WTC11 (cell line): Measurements from ENCODE around the gene AGBL1. TPM values are rescaled to one million over a fixed set of nuclear protein-coding genes. Genes with fewer than 3 reads are reported as not detected.
A peak's percentile ranks its signal among the peaks of the same experiment; 100 is the strongest.

Experiments
- ATAC-seq: fragments of 200-7000 bp; cut with Tn5 transposase; 2 replicates; pipeline ENCODE4 v1.10.0; 2021; ENCODE audit warnings: mild to moderate bottlenecking, moderate library complexity
- Bru-seq: library from RNA; stranded (reverse); fragments of 400-500 nt; gene quantifications from one replicate; lab custom pipeline; 2021; lab: Mats Ljungman, UMichigan
- CTCF ChIA-PET: fragments of 300-600 bp; sonication (Branson Sonifier 250); formaldehyde crosslinking; loops from one replicate; lab custom pipeline; 2021; ENCODE audit warnings: antibody characterized with exemption; lab: Charles Lee
- POLR2A ChIA-PET: fragments of 350-600 bp; sonication (Branson Sonifier 250); formaldehyde crosslinking; loops from one replicate; lab custom pipeline; 2021; ENCODE audit warnings: antibody characterized with exemption; lab: Charles Lee
- DNase-seq: peaks from one replicate; pipeline ENCODE4 v3.0.0; 2021; ENCODE audit warnings: low spot score
- H3K27ac Mint-ChIP-seq: 2 replicates; pipeline ENCODE4 v1.8.0; 2021; ENCODE audit warnings: mixed read lengths
- H3K27me3 Mint-ChIP-seq: 2 replicates; pipeline ENCODE4 v1.8.0; 2021; ENCODE audit warnings: low read depth, mild to moderate bottlenecking, moderate library complexity, mixed read lengths
- H3K36me3 Mint-ChIP-seq: 2 replicates; pipeline ENCODE4 v1.8.0; 2021; ENCODE audit warnings: mixed read lengths
- H3K4me1 Mint-ChIP-seq: 2 replicates; pipeline ENCODE4 v1.8.0; 2022; ENCODE audit warnings: mixed read lengths
- H3K4me3 Mint-ChIP-seq: 2 replicates; pipeline ENCODE4 v1.8.0; 2021; ENCODE audit warnings: mild to moderate bottlenecking, moderate library complexity, mixed read lengths
- H3K9me3 Mint-ChIP-seq: 2 replicates; pipeline ENCODE4 v1.8.0; 2021; ENCODE audit warnings: mixed read lengths
- FOXK1 ChIP-seq: sonication (generic); formaldehyde crosslinking; IDR thresholded peaks from 2 replicates; pipeline ENCODE4 v1.8.0; 2022; ENCODE audit warnings: mild to moderate bottlenecking, moderate library complexity, missing genetic modification reagents
- GRHL2 ChIP-seq: fragments of 250-450 bp; sonication (Bioruptor Pico); IDR thresholded peaks from 2 replicates; pipeline ENCODE4 v1.8.0; 2022; ENCODE audit warnings: mild to moderate bottlenecking, moderate library complexity; ENCODE audit not compliant: insufficient replicate concordance, severe bottlenecking
- NR1H2 ChIP-seq: sonication (generic); formaldehyde crosslinking; IDR thresholded peaks from 2 replicates; pipeline ENCODE4 v1.9.0; 2021; ENCODE audit warnings: mild to moderate bottlenecking, moderate library complexity, missing genetic modification reagents
- PRRX2 ChIP-seq: fragments of 250-450 bp; sonication (Bioruptor Pico); IDR thresholded peaks from 2 replicates; pipeline ENCODE4 v1.8.0; 2021; ENCODE audit warnings: mild to moderate bottlenecking
- SMAD4 ChIP-seq: sonication (generic); formaldehyde crosslinking; IDR thresholded peaks from 2 replicates; pipeline ENCODE4 v1.8.0; 2022; ENCODE audit warnings: mild to moderate bottlenecking, missing genetic modification reagents
- TP53 ChIP-seq: sonication (generic); formaldehyde crosslinking; IDR thresholded peaks from 2 replicates; pipeline ENCODE4 v1.8.1; 2023; ENCODE audit warnings: mild to moderate bottlenecking, missing genetic modification reagents
- ZBTB21 ChIP-seq: sonication (generic); formaldehyde crosslinking; IDR thresholded peaks from 2 replicates; pipeline ENCODE4 v1.8.1; 2023; ENCODE audit warnings: mild to moderate bottlenecking, missing genetic modification reagents, borderline replicate concordance
- ZNF138 ChIP-seq: sonication (generic); formaldehyde crosslinking; conservative IDR thresholded peaks from 2 replicates; pipeline ENCODE4 v1.8.1; 2022; ENCODE audit warnings: mild to moderate bottlenecking, moderate library complexity, missing genetic modification reagents
- long read RNA-seq, 3 experiments: library from RNA in 1 of 3; library from capped mRNA in 1 of 3; library from polyadenylated mRNA in 1 of 3; unstranded in 2 of 3; stranded (forward) in 1 of 3; transcript quantifications; one replicate each; pipeline ENCODE4 v2.0.0, GENCODE V29; 2021
- total RNA-seq: library from RNA; stranded (reverse); gene quantifications from 3 replicates; pipeline ENCODE4 v1.2.3, GENCODE V29; 2021
- TF ChIP-seq, protein P1 (sequence below): sonication (generic); formaldehyde crosslinking; IDR thresholded peaks from 2 replicates; pipeline ENCODE4 v1.8.1; 2022; ENCODE audit warnings: mild to moderate bottlenecking, moderate library complexity, missing genetic modification reagents
- TF ChIP-seq, protein P2 (sequence below): sonication (generic); formaldehyde crosslinking; IDR thresholded peaks from 2 replicates; pipeline ENCODE4 v1.8.0; 2022; ENCODE audit warnings: mild to moderate bottlenecking, missing genetic modification reagents
- TF ChIP-seq, protein P3 (sequence below): sonication (generic); formaldehyde crosslinking; IDR thresholded peaks from 2 replicates; pipeline ENCODE4 v1.8.1; 2022; ENCODE audit warnings: low read depth, mild to moderate bottlenecking, moderate library complexity, missing genetic modification reagents, borderline replicate concordance
- TF ChIP-seq, protein P4 (sequence below): fragments of 200-600 bp; IDR thresholded peaks from 2 replicates; pipeline ENCODE4 v1.8.0; 2022; ENCODE audit warnings: antibody characterized with exemption
- TF ChIP-seq, protein P5 (sequence below): sonication (generic); formaldehyde crosslinking; IDR thresholded peaks from 2 replicates; pipeline ENCODE4 v1.8.1; 2023; ENCODE audit warnings: mild to moderate bottlenecking, missing genetic modification reagents, moderate library complexity
- TF ChIP-seq, protein P6 (sequence below): fragments of 250-450 bp; sonication (Bioruptor Pico); conservative IDR thresholded peaks from 2 replicates; pipeline ENCODE4 v1.9.0; 2021; ENCODE audit warnings: mild to moderate bottlenecking
- TF ChIP-seq, protein P7 (sequence below): sonication (generic); formaldehyde crosslinking; IDR thresholded peaks from 2 replicates; pipeline ENCODE4 v1.8.0; 2023; ENCODE audit warnings: missing genetic modification reagents, mild to moderate bottlenecking, borderline replicate concordance
- TF ChIP-seq, protein P8 (sequence below): sonication (generic); formaldehyde crosslinking; conservative IDR thresholded peaks from 2 replicates; pipeline ENCODE4 v1.8.1; 2023; ENCODE audit warnings: mild to moderate bottlenecking, low read depth, missing genetic modification reagents, moderate library complexity

The AGBL1 gene
- 0.07 TPM in 1 of 3 replicates, not detected in the others for total RNA-seq
- percentile 4 among the genes with signal in this experiment for Bru-seq, nascent RNA
- long read RNA-seq, experiment 1, result 0 reads
- long read RNA-seq, experiment 2, result 0 reads
- long read RNA-seq, experiment 3, result 0 reads

DNA sequence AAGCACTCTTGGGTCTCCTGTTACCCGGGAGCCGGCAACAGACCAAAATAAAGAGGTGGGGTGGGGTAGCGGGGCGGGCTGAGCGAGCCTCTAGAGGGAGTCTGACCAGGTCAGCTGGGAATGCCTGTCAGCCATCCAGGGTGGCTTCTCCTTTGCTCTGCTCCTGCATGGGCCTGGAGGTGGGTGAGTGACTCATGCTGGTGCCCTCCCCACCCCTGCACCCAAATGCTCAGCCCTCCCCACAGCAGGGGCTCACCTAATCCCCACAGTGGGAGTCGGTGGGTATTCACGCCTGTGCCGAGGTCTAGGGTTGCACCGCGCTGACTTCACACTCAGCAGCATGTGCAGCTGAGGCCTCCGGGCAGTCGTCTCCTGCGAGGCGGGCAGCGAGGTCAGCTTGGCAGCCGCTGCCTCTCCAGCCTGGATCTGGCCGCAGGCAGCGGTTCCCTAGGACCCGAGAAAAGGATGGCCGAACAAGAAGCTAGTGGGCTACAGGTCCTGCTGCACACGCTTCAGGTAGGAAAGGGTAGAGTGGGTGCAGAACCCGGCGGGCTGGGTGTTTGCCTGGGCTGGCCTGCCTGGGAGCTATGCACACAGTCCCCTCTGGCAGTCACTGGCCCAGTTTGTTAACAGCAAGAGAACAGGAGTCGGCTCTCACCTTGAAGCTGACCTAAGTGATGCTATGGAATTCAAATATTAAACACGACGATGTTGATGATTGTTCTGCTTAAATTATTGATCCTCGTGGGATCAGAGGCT is at the start of gene AGBL1:
AGBL1 (plus strand) TSS at position 364 of the 759 bp plus-strand sequence.
- DNase-seq (peak; percentile 42), ATAC-seq (peak; percentile 80)
- H3K27ac Mint-ChIP-seq, result no peak within 1 kb of the TSS
- TF ChIP-seq SMAD4 (CRISPR knock-in tag) (no peak), PRRX2 (CRISPR knock-in tag) (no peak), GRHL2 (CRISPR knock-in tag) (no peak)
- TF ChIP-seq, protein P1, sequence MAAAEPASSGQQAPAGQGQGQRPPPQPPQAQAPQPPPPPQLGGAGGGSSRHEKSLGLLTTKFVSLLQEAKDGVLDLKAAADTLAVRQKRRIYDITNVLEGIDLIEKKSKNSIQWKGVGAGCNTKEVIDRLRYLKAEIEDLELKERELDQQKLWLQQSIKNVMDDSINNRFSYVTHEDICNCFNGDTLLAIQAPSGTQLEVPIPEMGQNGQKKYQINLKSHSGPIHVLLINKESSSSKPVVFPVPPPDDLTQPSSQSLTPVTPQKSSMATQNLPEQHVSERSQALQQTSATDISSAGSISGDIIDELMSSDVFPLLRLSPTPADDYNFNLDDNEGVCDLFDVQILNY (CRISPR knock-in tag), result no peak
- TF ChIP-seq, protein P2, sequence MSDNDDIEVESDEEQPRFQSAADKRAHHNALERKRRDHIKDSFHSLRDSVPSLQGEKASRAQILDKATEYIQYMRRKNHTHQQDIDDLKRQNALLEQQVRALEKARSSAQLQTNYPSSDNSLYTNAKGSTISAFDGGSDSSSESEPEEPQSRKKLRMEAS (CRISPR knock-in tag), result peak; percentile 34; the same call in 1 of the 2 replicates
- ChIA-PET POLR2A (no interaction called here), CTCF (interaction anchor here (0.6 to 2.2 kb wide), 6 partner anchors 10 to 199 kb away, joined by 3 to 8 read pairs (median 3); no protein-coding TSS in a partner anchor)
- H3K9me3 Mint-ChIP-seq, result no peaks in the 10 kb centered on the region
- no peak within 1 kb of the TSS for H3K4me3 Mint-ChIP-seq
- H3K27me3 Mint-ChIP-seq, result no peaks in the 10 kb centered on the region; the same call in 1 of the 2 replicates
- H3K36me3 Mint-ChIP-seq, result no peaks in the 10 kb centered on the region
- peaks cover 42% of the 10 kb centered on the region for H3K4me1 Mint-ChIP-seq

DNA sequence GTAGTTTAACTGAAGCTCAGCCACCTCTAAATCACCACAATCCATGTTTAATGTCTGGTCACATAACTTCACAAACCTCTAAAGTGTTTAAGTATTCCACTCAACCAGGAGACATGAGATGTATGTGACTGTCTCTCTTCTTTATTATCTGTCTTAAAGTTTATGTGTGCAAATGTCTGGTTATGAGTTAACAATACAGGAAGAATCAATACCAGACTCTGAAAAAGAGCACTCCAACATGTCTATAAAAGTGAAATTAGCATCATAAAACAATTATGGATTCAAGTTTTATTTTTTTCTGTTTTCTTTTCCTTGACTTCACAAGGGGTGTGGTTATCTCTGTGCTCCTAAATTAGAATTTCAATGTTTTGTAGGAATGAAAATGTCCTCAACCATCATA is 44.8 kb upstream of the AGBL1 start:
- CTCF ChIA-PET, result no interaction called here
- TF ChIP-seq, protein P3, sequence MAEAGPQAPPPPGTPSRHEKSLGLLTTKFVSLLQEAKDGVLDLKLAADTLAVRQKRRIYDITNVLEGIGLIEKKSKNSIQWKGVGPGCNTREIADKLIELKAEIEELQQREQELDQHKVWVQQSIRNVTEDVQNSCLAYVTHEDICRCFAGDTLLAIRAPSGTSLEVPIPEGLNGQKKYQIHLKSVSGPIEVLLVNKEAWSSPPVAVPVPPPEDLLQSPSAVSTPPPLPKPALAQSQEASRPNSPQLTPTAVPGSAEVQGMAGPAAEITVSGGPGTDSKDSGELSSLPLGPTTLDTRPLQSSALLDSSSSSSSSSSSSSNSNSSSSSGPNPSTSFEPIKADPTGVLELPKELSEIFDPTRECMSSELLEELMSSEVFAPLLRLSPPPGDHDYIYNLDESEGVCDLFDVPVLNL (CRISPR knock-in tag), result no peak
- TF ChIP-seq FOXK1 (no peak), ZBTB21 (CRISPR knock-in tag) (no peak), NR1H2 (CRISPR knock-in tag) (no peak), ZNF138 (CRISPR knock-in tag) (no peak), TP53 (CRISPR knock-in tag) (no peak)
- TF ChIP-seq, protein P4, sequence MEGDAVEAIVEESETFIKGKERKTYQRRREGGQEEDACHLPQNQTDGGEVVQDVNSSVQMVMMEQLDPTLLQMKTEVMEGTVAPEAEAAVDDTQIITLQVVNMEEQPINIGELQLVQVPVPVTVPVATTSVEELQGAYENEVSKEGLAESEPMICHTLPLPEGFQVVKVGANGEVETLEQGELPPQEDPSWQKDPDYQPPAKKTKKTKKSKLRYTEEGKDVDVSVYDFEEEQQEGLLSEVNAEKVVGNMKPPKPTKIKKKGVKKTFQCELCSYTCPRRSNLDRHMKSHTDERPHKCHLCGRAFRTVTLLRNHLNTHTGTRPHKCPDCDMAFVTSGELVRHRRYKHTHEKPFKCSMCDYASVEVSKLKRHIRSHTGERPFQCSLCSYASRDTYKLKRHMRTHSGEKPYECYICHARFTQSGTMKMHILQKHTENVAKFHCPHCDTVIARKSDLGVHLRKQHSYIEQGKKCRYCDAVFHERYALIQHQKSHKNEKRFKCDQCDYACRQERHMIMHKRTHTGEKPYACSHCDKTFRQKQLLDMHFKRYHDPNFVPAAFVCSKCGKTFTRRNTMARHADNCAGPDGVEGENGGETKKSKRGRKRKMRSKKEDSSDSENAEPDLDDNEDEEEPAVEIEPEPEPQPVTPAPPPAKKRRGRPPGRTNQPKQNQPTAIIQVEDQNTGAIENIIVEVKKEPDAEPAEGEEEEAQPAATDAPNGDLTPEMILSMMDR, result no peak
- TF ChIP-seq, protein P5, sequence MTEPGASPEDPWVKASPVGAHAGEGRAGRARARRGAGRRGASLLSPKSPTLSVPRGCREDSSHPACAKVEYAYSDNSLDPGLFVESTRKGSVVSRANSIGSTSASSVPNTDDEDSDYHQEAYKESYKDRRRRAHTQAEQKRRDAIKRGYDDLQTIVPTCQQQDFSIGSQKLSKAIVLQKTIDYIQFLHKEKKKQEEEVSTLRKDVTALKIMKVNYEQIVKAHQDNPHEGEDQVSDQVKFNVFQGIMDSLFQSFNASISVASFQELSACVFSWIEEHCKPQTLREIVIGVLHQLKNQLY (CRISPR knock-in tag), result no peak
- TF ChIP-seq, protein P6, sequence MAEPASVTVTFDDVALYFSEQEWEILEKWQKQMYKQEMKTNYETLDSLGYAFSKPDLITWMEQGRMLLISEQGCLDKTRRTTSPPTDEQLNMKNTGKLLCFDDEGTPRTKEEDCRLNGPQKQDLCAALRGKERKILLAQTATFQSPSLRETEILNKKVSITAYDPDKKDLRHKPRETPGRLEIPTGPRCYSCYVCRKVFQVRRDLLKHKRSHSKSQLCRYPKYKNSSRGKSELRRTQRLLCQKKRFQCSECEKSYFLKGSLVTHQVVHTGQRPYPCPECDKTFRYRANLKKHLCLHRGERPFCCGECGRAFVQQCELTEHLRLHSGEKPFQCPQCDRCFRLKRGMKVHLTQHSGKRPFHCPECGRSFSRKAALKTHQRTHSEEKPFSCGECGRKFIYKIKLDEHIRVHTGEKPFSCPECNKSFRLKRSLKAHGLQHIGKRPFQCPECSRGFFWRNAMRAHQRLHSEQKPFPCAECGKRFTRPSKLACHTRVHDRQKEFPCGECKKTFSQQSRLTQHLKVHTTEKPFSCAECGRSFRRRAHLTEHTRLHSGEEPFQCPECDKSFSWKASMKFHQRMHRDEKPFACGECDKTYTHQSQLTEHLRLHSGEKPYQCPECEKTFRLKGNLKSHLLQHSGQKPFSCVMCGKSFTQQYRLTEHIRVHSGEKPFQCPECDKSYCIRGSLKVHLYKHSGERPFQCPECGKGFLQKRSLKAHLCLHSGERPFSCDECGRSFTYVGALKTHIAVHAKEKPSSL (CRISPR knock-in tag), result no peak
- TF ChIP-seq, protein P7, sequence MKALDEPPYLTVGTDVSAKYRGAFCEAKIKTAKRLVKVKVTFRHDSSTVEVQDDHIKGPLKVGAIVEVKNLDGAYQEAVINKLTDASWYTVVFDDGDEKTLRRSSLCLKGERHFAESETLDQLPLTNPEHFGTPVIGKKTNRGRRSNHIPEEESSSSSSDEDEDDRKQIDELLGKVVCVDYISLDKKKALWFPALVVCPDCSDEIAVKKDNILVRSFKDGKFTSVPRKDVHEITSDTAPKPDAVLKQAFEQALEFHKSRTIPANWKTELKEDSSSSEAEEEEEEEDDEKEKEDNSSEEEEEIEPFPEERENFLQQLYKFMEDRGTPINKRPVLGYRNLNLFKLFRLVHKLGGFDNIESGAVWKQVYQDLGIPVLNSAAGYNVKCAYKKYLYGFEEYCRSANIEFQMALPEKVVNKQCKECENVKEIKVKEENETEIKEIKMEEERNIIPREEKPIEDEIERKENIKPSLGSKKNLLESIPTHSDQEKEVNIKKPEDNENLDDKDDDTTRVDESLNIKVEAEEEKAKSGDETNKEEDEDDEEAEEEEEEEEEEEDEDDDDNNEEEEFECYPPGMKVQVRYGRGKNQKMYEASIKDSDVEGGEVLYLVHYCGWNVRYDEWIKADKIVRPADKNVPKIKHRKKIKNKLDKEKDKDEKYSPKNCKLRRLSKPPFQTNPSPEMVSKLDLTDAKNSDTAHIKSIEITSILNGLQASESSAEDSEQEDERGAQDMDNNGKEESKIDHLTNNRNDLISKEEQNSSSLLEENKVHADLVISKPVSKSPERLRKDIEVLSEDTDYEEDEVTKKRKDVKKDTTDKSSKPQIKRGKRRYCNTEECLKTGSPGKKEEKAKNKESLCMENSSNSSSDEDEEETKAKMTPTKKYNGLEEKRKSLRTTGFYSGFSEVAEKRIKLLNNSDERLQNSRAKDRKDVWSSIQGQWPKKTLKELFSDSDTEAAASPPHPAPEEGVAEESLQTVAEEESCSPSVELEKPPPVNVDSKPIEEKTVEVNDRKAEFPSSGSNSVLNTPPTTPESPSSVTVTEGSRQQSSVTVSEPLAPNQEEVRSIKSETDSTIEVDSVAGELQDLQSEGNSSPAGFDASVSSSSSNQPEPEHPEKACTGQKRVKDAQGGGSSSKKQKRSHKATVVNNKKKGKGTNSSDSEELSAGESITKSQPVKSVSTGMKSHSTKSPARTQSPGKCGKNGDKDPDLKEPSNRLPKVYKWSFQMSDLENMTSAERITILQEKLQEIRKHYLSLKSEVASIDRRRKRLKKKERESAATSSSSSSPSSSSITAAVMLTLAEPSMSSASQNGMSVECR (CRISPR knock-in tag), result no peak
- TF ChIP-seq, protein P8, sequence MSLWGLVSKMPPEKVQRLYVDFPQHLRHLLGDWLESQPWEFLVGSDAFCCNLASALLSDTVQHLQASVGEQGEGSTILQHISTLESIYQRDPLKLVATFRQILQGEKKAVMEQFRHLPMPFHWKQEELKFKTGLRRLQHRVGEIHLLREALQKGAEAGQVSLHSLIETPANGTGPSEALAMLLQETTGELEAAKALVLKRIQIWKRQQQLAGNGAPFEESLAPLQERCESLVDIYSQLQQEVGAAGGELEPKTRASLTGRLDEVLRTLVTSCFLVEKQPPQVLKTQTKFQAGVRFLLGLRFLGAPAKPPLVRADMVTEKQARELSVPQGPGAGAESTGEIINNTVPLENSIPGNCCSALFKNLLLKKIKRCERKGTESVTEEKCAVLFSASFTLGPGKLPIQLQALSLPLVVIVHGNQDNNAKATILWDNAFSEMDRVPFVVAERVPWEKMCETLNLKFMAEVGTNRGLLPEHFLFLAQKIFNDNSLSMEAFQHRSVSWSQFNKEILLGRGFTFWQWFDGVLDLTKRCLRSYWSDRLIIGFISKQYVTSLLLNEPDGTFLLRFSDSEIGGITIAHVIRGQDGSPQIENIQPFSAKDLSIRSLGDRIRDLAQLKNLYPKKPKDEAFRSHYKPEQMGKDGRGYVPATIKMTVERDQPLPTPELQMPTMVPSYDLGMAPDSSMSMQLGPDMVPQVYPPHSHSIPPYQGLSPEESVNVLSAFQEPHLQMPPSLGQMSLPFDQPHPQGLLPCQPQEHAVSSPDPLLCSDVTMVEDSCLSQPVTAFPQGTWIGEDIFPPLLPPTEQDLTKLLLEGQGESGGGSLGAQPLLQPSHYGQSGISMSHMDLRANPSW, result no peak

More for the DNA sequence above, 44.8 kb upstream of the AGBL1 start:
- Mint-ChIP-seq H3K4me1 (peaks cover 13% of the 10 kb centered on the region), H3K27ac (no peak overlapping the region), H3K36me3 (no peaks in the 10 kb centered on the region), H3K9me3 (no peaks in the 10 kb centered on the region), H3K27me3 (no peaks in the 10 kb centered on the region; the same call in 1 of the 2 replicates), H3K4me3 (no peak overlapping the region)
- POLR2A ChIA-PET, result no interaction called here
- no peak for ATAC-seq
- DNase-seq, result no peak
